ENCODE results near the gene ADPRHL1.
A peak's percentile ranks its signal among the peaks of the same experiment; 100 is the strongest.
"Not testable (repeated sequence)": the region's sequence is repeated elsewhere in the genome, so short reads cannot be mapped to it uniquely, and the experiment has no call there.

Gene ADPRHL1

DNA sequence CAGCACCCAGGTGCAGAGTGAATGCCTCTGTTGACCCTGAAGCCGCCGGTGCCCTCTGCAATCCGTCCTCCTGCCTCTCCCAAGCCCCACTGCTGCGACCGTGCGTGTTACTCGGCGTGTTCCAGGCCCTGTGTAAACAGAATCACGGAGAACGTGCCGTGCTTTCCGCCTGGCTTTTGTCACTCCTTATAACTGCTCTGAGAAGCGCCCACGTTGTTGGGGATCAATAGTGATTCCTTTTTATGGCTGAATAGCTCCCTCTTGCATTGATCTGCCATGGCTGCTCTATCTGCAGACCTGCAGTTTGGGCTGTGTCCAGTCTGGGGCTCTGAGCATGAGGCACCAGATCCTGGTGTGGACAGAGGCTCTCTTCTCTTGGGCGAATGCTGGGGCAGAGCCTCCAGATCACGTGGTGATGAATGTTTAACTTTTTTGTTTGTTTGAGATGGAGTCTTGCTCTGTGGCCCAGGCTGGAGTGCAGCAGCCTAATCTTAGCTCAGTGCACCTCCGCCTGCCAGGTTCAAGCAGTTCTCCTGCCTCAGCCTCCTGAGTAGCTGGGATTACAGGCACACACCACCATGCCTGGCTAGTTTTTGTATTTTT is 15.8 kb downstream of the ADPRHL1 start:
- no peaks in the 10 kb centered on the region for H3K4me1 Mint-ChIP-seq
- TF ChIP-seq, protein P1, sequence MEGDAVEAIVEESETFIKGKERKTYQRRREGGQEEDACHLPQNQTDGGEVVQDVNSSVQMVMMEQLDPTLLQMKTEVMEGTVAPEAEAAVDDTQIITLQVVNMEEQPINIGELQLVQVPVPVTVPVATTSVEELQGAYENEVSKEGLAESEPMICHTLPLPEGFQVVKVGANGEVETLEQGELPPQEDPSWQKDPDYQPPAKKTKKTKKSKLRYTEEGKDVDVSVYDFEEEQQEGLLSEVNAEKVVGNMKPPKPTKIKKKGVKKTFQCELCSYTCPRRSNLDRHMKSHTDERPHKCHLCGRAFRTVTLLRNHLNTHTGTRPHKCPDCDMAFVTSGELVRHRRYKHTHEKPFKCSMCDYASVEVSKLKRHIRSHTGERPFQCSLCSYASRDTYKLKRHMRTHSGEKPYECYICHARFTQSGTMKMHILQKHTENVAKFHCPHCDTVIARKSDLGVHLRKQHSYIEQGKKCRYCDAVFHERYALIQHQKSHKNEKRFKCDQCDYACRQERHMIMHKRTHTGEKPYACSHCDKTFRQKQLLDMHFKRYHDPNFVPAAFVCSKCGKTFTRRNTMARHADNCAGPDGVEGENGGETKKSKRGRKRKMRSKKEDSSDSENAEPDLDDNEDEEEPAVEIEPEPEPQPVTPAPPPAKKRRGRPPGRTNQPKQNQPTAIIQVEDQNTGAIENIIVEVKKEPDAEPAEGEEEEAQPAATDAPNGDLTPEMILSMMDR (IDR thresholded peaks at IDR 0.05; ENCODE audit: unreplicated experiment in 3 of 3) = no peak
- H3K27ac Mint-ChIP-seq = no peak overlapping the region
- no peak overlapping the region for H3K4me3 Mint-ChIP-seq
- peaks cover 26% of the 10 kb centered on the region for H3K36me3 Mint-ChIP-seq (ENCODE audit: low read depth)
- no peaks in the 10 kb centered on the region for H3K27me3 Mint-ChIP-seq (ENCODE audit: low read depth)
- H3K9me3 Mint-ChIP-seq = peaks cover 8% of the 10 kb centered on the region

DNA sequence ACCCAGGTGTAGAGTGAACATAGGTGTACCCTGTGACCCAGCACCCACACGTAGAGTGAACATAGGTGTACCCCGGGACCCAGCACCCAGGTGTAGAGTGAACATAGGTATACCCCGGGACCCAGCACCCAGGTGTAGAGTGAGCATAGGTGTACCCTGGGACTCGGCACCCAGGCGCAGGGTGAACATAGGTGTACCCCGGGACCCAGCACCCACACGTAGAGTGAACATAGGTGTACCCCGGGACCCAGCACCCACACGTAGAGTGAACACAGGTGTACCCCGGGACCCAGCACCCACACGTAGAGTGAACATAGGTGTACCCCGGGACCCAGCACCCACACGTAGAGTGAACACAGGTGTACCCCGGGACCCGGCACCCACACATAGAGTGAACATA is 16.4 kb downstream of the ADPRHL1 start:
- H3K4me3 Mint-ChIP-seq; H3K9me3 Mint-ChIP-seq; H3K4me1 Mint-ChIP-seq; H3K27ac Mint-ChIP-seq; H3K27me3 Mint-ChIP-seq (ENCODE audit: low read depth): not testable (repeated sequence)
- H3K36me3 Mint-ChIP-seq (ENCODE audit: low read depth) = peaks cover 20% of the 10 kb centered on the region

DNA sequence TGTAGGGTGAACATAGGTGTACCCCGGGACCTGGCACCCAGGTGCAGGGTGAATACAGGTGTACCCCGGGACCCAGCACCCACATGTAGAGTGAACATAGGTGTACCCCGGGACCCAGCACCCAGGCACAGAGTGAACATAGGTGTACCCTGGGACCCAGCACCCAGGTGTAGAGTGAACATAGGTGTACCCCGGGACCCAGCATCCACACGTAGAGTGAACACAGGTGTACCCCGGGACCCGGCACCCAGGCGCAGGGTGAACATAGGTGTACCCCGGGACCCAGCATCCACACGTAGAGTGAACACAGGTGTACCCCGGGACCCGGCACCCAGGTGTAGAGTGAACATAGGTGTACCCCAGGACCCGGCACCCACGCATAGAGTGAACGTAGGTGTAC is 17.4 kb downstream of the ADPRHL1 start:
- not testable (repeated sequence) for H3K9me3 Mint-ChIP-seq; H3K27ac Mint-ChIP-seq; H3K4me3 Mint-ChIP-seq; H3K27me3 Mint-ChIP-seq (ENCODE audit: low read depth); H3K4me1 Mint-ChIP-seq
- peaks cover 11% of the 10 kb centered on the region for H3K36me3 Mint-ChIP-seq (ENCODE audit: low read depth)

DNA sequence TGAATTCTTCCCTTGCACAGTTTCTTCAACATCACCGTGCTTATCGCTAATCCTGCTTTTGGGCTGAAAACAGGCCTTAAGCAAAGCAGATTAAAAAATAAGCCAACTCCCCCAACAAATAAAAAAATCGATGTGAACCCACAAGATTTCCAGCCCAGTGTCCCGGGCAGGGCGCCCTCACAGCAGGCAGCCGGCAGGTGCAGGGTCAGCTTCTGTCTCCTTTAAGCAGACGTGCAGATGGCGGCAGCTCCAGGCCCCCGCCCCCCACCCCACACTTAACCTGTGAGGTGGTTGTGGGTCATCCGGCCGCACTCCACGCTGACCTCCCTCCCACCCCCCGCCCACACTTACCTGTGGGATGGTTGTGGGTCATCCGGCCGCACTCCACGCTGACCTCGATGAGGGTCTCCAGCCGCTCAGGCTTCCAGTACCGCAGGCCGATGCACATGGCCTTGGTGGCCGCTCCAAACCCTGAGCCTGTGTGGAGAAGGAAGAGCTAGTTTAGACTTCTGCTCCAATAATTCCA is 19.8 kb downstream of the ADPRHL1 start:
- TF ChIP-seq, protein P1 (IDR thresholded peaks at IDR 0.05; ENCODE audit: unreplicated experiment in 3 of 3) = no peak
- Mint-ChIP-seq H3K27me3 (ENCODE audit: low read depth) (no peaks in the 10 kb centered on the region), H3K9me3 (no peaks in the 10 kb centered on the region), H3K4me3 (no peak overlapping the region), H3K27ac (no peak overlapping the region), H3K36me3 (ENCODE audit: low read depth) (peaks cover 9% of the 10 kb centered on the region), H3K4me1 (no peaks in the 10 kb centered on the region)

DNA sequence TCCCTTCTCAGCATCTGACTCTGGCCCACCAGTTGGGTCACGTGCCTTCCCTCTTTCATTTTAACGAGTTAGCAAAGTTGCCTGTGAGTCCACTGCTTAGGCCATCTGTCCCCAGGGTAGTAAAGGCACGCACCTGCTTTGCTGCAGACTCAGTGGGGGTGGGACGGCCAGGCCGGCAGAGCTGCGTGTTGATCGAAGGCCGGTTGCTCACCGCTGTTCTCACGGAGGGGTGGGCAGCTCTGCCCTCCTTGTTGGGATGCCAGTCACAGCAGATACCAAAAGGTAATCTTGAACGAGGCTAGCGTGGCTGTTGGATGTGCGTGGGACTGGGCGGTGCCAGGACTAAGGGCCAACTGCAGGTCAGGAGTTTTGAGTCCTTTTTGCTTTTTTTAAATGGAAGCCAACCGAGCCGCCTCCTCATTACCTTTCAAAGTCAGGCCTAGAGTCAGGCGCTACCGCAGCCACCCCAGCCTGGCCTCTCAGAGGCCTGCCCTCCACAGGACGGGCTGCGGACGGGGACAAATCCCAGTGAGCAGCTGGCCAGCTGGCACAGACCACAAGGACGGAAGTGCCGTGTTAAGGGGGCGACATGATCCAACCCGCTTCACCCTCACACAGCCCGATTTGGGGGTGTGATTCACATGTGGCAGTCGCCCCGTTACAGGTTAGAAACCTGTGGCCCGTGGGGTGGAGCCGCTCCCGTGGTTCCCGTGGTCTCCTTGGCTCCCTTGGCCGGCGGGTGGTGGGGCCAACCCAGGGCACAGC is 20.6 kb downstream of the ADPRHL1 start:
- H3K27me3 Mint-ChIP-seq (ENCODE audit: low read depth) = no peaks in the 10 kb centered on the region

DNA sequence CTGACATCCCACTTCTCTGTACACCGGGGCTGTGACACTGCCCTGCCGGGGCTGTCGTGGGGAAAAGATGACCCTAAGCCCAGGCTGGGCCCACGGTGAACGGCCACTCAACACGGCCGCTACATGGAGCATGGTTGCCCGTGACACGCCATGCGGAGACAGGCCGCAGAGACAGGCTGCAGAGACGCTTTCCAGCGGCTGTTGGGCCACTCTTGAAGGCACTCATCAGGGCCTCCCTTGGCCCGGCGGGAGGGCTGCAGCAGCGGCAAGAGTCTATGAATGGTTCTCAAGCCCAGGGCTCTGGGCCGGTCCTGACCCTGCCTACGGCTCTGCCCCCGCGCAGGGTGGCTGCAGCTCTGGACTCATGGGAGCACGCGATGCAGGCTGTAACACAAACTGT is 22.1 kb downstream of the ADPRHL1 start:
- TF ChIP-seq, protein P1 (IDR thresholded peaks at IDR 0.05; ENCODE audit: unreplicated experiment in 3 of 3) = no peak
- H3K27ac Mint-ChIP-seq = no peak overlapping the region
- H3K4me3 Mint-ChIP-seq = no peak overlapping the region
- no peaks in the 10 kb centered on the region for H3K27me3 Mint-ChIP-seq (ENCODE audit: low read depth)
- no peaks in the 10 kb centered on the region for H3K9me3 Mint-ChIP-seq
- H3K4me1 Mint-ChIP-seq = no peaks in the 10 kb centered on the region
- H3K36me3 Mint-ChIP-seq (ENCODE audit: low read depth) = peaks cover 3% of the 10 kb centered on the region

More for the DNA sequence above, 20.6 kb downstream of the ADPRHL1 start:
- Mint-ChIP-seq H3K4me3 (no peak overlapping the region), H3K27ac (peak overlapping the region in 1 of 3 experiments; percentile 52), H3K36me3 (ENCODE audit: low read depth) (peaks cover 8% of the 10 kb centered on the region), H3K4me1 (no peaks in the 10 kb centered on the region), H3K9me3 (no peaks in the 10 kb centered on the region)
- TF ChIP-seq, protein P1 (IDR thresholded peaks at IDR 0.05; ENCODE audit: unreplicated experiment in 3 of 3) = no peak
